ENCODE measurements around the gene CLN6. TPM values are rescaled to one million over a fixed set of nuclear protein-coding genes. Genes with fewer than 3 reads are reported as not detected.

Gene CLN6
- total RNA-seq, 1 experiment from 2014 or later, result 68.7 TPM

- ATAC-seq (no peak; the same call in 1 of the 2 replicates), DNase-seq (ENCODE audit: low read depth, low spot score) (no peak)
- H3K9me3 ChIP-seq (ENCODE audit: control insufficient read depth, insufficient read depth, low read depth, low read length), result no peaks in the 10 kb centered on the region
- CTCF ChIA-PET, result no interaction called here
- POLR2A ChIA-PET, result no interaction called here
- intact Hi-C loops (cut with micrococcal nuclease; ENCODE audit: unreplicated experiment) (no loop called here), in situ Hi-C loops (cut with HindIII; ENCODE audit: low pct_unique_long_range_greater_than_20kb, low sequenced_read_pairs) (no loop called here)
- H3K27ac ChIP-seq (ENCODE audit: low read length), result peak overlapping the region; percentile 93
- H3K4me1 ChIP-seq (ENCODE audit: control insufficient read depth, insufficient read depth, low read length), result peaks cover 16% of the 10 kb centered on the region
- no TSS peak for BruUV-seq (replicated peaks)
- no peaks in the 10 kb centered on the region for H3K27me3 ChIP-seq (ENCODE audit: control insufficient read depth, insufficient read depth, low read length)
- peak overlapping the region; percentile 83 to 89 for H3K4me3 ChIP-seq (ENCODE audit: low read depth in 2 of 2, low read length in 2 of 2)
- no peak for TF ChIP-seq CTCF (IDR thresholded peaks at IDR 0.05)
- no peak for TF ChIP-seq SIN3A (IDR thresholded peaks at IDR 0.05; ENCODE audit: borderline replicate concordance, insufficient read depth, low read depth, low read length)
- TF ChIP-seq POLR2AphosphoS5 (IDR thresholded peaks at IDR 0.05; ENCODE audit: low read depth, low read length), result no peak
- TF ChIP-seq TCF7L2 (IDR thresholded peaks at IDR 0.05; ENCODE audit: low read depth, low read length), result no peak
- TF ChIP-seq REST (IDR thresholded peaks at IDR 0.05; ENCODE audit: insufficient read depth in 1 of 2, low read depth in 2 of 2, low read length in 1 of 2), result no peak
- H3K36me3 ChIP-seq (ENCODE audit: control insufficient read depth, insufficient read depth, low read length), result no peaks in the 10 kb centered on the region
Measured at GRCh38 chr15:68228971-68229385, 550 bp downstream of the CLN6 start.

- Histone ChIP-seq H3K27me3 (ENCODE audit: control insufficient read depth, insufficient read depth, low read length) (no peaks in the 10 kb centered on the region), H3K4me3 (ENCODE audit: low read depth in 2 of 2, low read length in 2 of 2) (peak overlapping the region; percentile 83 to 89), H3K36me3 (ENCODE audit: control insufficient read depth, insufficient read depth, low read length) (no peaks in the 10 kb centered on the region), H3K27ac (ENCODE audit: low read length) (peak overlapping the region; percentile 93), H3K4me1 (ENCODE audit: control insufficient read depth, insufficient read depth, low read length) (peaks cover 16% of the 10 kb centered on the region), H3K9me3 (ENCODE audit: control insufficient read depth, insufficient read depth, low read depth, low read length) (no peaks in the 10 kb centered on the region)
- ChIA-PET POLR2A (interaction anchor here (0.7 kb wide), 1 partner anchor 98 kb away, joined by 3 read pairs; no protein-coding TSS in a partner anchor), CTCF (interaction anchor here (0.8 kb wide), 1 partner anchor 25 kb away, joined by 3 read pairs; no protein-coding TSS in a partner anchor)
- in situ Hi-C loops (cut with HindIII; ENCODE audit: low pct_unique_long_range_greater_than_20kb, low sequenced_read_pairs), result no loop called here
- TF ChIP-seq POLR2AphosphoS5 (IDR thresholded peaks at IDR 0.05; ENCODE audit: low read depth, low read length) (no peak), SIN3A (IDR thresholded peaks at IDR 0.05; ENCODE audit: borderline replicate concordance, insufficient read depth, low read depth, low read length) (no peak), TCF7L2 (IDR thresholded peaks at IDR 0.05; ENCODE audit: low read depth, low read length) (no peak)
- ATAC-seq (no peak), DNase-seq (ENCODE audit: low read depth, low spot score) (no peak)
- TSS peak; percentile 77 for BruUV-seq (replicated peaks)
- intact Hi-C loops (cut with micrococcal nuclease; ENCODE audit: unreplicated experiment), result no loop called here
Measured at GRCh38 chr15:68228143-68228970, 1.2 kb downstream of the CLN6 start.
